ENCODE measurements around the gene CHAD. TPM values are rescaled to one million over a fixed set of nuclear protein-coding genes. Genes with fewer than 3 reads are reported as not detected.

Gene CHAD
- polyA plus RNA-seq, 1 of the 3 experiments (the other 2 are of a cell fraction) = not detected

DNA sequence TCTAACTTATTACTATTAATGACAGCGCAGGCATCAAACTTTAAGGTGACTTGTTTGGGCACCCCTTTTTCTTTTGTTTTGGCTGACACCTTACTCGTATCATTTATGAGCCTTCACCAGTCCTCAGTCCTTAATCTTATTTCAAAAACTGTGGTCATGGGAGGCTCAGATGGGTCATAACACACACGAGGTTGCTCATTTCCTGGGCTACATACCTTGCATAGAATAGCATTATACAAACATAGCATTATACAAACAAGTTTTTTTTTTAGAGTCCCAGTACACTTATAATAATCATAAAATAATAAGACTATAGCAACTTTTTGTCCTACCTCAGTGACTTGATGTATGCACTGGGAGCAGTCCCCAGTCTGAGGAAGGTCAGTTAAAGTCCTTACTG, 53.9 kb downstream of the CHAD start:
- no peaks in the 10 kb centered on the region for H3K9me3 ChIP-seq
- no peak overlapping the region for H3K27ac ChIP-seq (ENCODE audit: low read depth in 2 of 2, low read length in 1 of 2)
- H3K4me2 ChIP-seq = no peak overlapping the region
- ChIA-PET POLR2A (no interaction called here), CTCF (interaction anchor here (0.6 kb wide), 1 partner anchor 10 kb away, joined by 4 read pairs; no protein-coding TSS in a partner anchor)
- no peak overlapping the region for H2AFZ ChIP-seq (ENCODE audit: low read depth)
- H4K20me1 ChIP-seq (ENCODE audit: insufficient read depth) = no peaks in the 10 kb centered on the region
- no peaks in the 10 kb centered on the region for H3K36me3 ChIP-seq (replicated peaks in 1 of 2; ENCODE audit: control insufficient read depth in 1 of 2, insufficient read depth in 2 of 2, low read length in 1 of 2)
- no peaks in the 10 kb centered on the region for H3K79me2 ChIP-seq (ENCODE audit: insufficient read depth)
- H3K9ac ChIP-seq = no peak overlapping the region
- TF ChIP-seq EP300 (IDR thresholded peaks at IDR 0.05; ENCODE audit: borderline replicate concordance in 1 of 2, low read depth in 1 of 2, low read length in 1 of 2) = no peak
- TF ChIP-seq ZBTB33 (IDR thresholded peaks at IDR 0.05; ENCODE audit: borderline replicate concordance, low read depth) = no peak
- no peak for TF ChIP-seq TCF12 (IDR thresholded peaks at IDR 0.05)
- no peak for TF ChIP-seq GABPA (IDR thresholded peaks at IDR 0.05; ENCODE audit: low read depth)
- TF ChIP-seq CHD2 (IDR thresholded peaks at IDR 0.05; ENCODE audit: low read length, partially characterized antibody) = no peak
- no peak for TF ChIP-seq MEF2A (IDR thresholded peaks at IDR 0.05; ENCODE audit: borderline replicate concordance, low read depth)
- TF ChIP-seq SIN3A (IDR thresholded peaks at IDR 0.05; ENCODE audit: borderline replicate concordance, low read depth, low read length) = no peak
- TF ChIP-seq PBX3 (IDR thresholded peaks at IDR 0.05) = no peak
- TF ChIP-seq CTCF (IDR thresholded peaks at IDR 0.05) = no peak
- no peak for TF ChIP-seq RAD21 (IDR thresholded peaks at IDR 0.05; ENCODE audit: low read length)
- no peak for TF ChIP-seq USF1 (IDR thresholded peaks at IDR 0.05; ENCODE audit: borderline replicate concordance, low read depth)
- TF ChIP-seq EZH2phosphoT487 (IDR thresholded peaks at IDR 0.05; ENCODE audit: borderline replicate concordance, low read depth) = no peak
- TF ChIP-seq USF2 (IDR thresholded peaks at IDR 0.05; ENCODE audit: borderline replicate concordance, low read depth, low read length) = no peak
- no peak for TF ChIP-seq FOSL2 (IDR thresholded peaks at IDR 0.05; ENCODE audit: borderline replicate concordance, low read depth)
- no peak for TF ChIP-seq MXI1 (IDR thresholded peaks at IDR 0.05; ENCODE audit: low read depth, low read length)
- TF ChIP-seq ELF1 (IDR thresholded peaks at IDR 0.05) = no peak
- TF ChIP-seq JUND (IDR thresholded peaks at IDR 0.05) = no peak
- no peaks in the 10 kb centered on the region for H3K4me1 ChIP-seq (ENCODE audit: control insufficient read depth in 1 of 2, insufficient read depth in 2 of 2, low read depth in 1 of 2, low read length in 1 of 2)
- no peaks in the 10 kb centered on the region for H3F3A ChIP-seq (replicated peaks; ENCODE audit: insufficient read depth)
- H3K27me3 ChIP-seq (ENCODE audit: insufficient read depth) = no peaks in the 10 kb centered on the region; the same call in 1 of the 2 replicates
- no peak for DNase-seq
- H3K4me3 ChIP-seq (ENCODE audit: low read depth in 2 of 2, low read length in 1 of 2) = no peak overlapping the region
- WGBS (ENCODE audit: low lambda C conversion rate) = 61% methylated on average over 3 of the region's 3 CpGs
- H3K9me2 ChIP-seq = no peaks in the 10 kb centered on the region

Other genes with a start within 250 kb of the CHAD start
- gene TMEM92, start 194.4 kb downstream of the CHAD start, polyA plus RNA-seq (2012; rRNA removed) = 0.28 and 0.46 TPM in 2 replicates
- 26.5 and 28.4 TPM in 2 replicates for gene XYLT2, start 122.8 kb downstream of the CHAD start, polyA plus RNA-seq (2012; rRNA removed)
- gene MRPL27, start 95.7 kb downstream of the CHAD start, polyA plus RNA-seq (2012; rRNA removed) = 266 and 337 TPM in 2 replicates
- 16.9 and 21.5 TPM in 2 replicates for gene EME1, start 95.7 kb downstream of the CHAD start, polyA plus RNA-seq (2012; rRNA removed)
- gene LRRC59, start 71.4 kb downstream of the CHAD start, polyA plus RNA-seq (2012; rRNA removed) = 122 and 137 TPM in 2 replicates
- 46.6 and 49.5 TPM in 2 replicates for gene ACSF2, start 42.7 kb downstream of the CHAD start, polyA plus RNA-seq (2012; rRNA removed)
- 44.7 and 58.9 TPM in 2 replicates for gene RSAD1, start 10.0 kb upstream of the CHAD start, polyA plus RNA-seq (2012; rRNA removed)
- gene MYCBPAP, start 39.6 kb upstream of the CHAD start, polyA plus RNA-seq (2012; rRNA removed) = 2.4 and 4.4 TPM in 2 replicates
- 0.05 and 0.06 TPM in 2 replicates for gene EPN3, start 63.9 kb upstream of the CHAD start, polyA plus RNA-seq (2012; rRNA removed)
- gene SPATA20, start 78.3 kb upstream of the CHAD start, polyA plus RNA-seq (2012; rRNA removed) = 92.0 and 106 TPM in 2 replicates
- gene CACNA1G, start 91.8 kb upstream of the CHAD start, polyA plus RNA-seq (2012; rRNA removed) = 0.15 and 0.21 TPM in 2 replicates
- 185 and 209 TPM in 2 replicates for gene ABCC3, start 166.0 kb upstream of the CHAD start, polyA plus RNA-seq (2012; rRNA removed)
- 33.6 and 46.3 TPM in 2 replicates for gene ANKRD40, start 239.0 kb upstream of the CHAD start, polyA plus RNA-seq (2012; rRNA removed)